Subcutaneous abdominal adipose tissue (tissue), 5 donors: ENCODE results near the gene LILRA6.
A peak's percentile ranks its signal among the peaks of the same experiment; 100 is the strongest.
"Not testable (repeated sequence)": the region's sequence is repeated elsewhere in the genome, so short reads cannot be mapped to it uniquely, and the experiment has no call there.

ENCODE experiments used
- H3K27ac ChIP-seq: one replicate; pipeline ENCODE4 v1.7.0; 2013; ENCODE audit warnings: low read depth, mild to moderate bottlenecking, inconsistent platforms, low read length, moderate library complexity
- H3K27me3 ChIP-seq, 5 donors: one replicate each; pipeline ENCODE4 v1.7.0; 2013; ENCODE audit warnings: low read length in 5 of 5, inconsistent platforms in 1 of 5; ENCODE audit not compliant: control insufficient read depth in 5 of 5, insufficient read depth in 4 of 5
- H3K36me3 ChIP-seq, 5 donors: one replicate each; pipeline ENCODE4 v1.7.0; 2013; ENCODE audit warnings: low read length in 5 of 5; ENCODE audit not compliant: control insufficient read depth in 5 of 5, insufficient read depth in 5 of 5
- H3K4me1 ChIP-seq, 5 donors: one replicate each; pipeline ENCODE4 v1.7.0; 2013; ENCODE audit warnings: low read length in 5 of 5, mild to moderate bottlenecking in 3 of 5, moderate library complexity in 1 of 5; ENCODE audit not compliant: control insufficient read depth in 5 of 5, insufficient read depth in 5 of 5
- H3K4me3 ChIP-seq, 5 donors: one replicate each; pipeline ENCODE4 v1.7.0; 2013; ENCODE audit warnings: low read length in 5 of 5, low read depth in 1 of 5
- H3K9ac ChIP-seq, 5 donors: one replicate each; pipeline ENCODE4 v1.7.0; 2013; ENCODE audit warnings: low read length in 5 of 5, mild to moderate bottlenecking in 4 of 5, moderate library complexity in 3 of 5
- H3K9me3 ChIP-seq, 5 donors: one replicate each; pipeline ENCODE4 v1.7.0; 2013; ENCODE audit warnings: low read length in 5 of 5; ENCODE audit not compliant: control insufficient read depth in 5 of 5
- donor health status: healthy.
- donor health status: healthy.
- donor health status: healthy.
- donor health status: healthy.
- donor health status: healthy.

LILRA6 gene

GRCh38 chr19:54242646-54243045 lies at the start of gene LILRA6:
Gene LILRA6 (minus strand): TSS chr19:54242790.
- H3K4me3 ChIP-seq, H3K9me3 ChIP-seq, H3K27ac ChIP-seq, H3K4me1 ChIP-seq, H3K9ac ChIP-seq, H3K36me3 ChIP-seq: not testable (repeated sequence)
- peaks cover 0 to 12% (median 4%) of the 10 kb centered on the region in 5 donors for H3K27me3 ChIP-seq

- not testable (repeated sequence) for H3K4me3 ChIP-seq, H3K27ac ChIP-seq, H3K27me3 ChIP-seq, H3K9me3 ChIP-seq, H3K36me3 ChIP-seq, H3K9ac ChIP-seq, H3K4me1 ChIP-seq
Measured at GRCh38 chr19:54289160-54289559, 46.6 kb upstream of the LILRA6 start.

- H3K36me3 ChIP-seq = no peaks in the 10 kb centered on the region
- no peak overlapping the region for H3K9ac ChIP-seq
- no peaks in the 10 kb centered on the region for H3K9me3 ChIP-seq
- H3K27ac ChIP-seq = no peak overlapping the region
- H3K4me3 ChIP-seq = no peak overlapping the region
- peaks cover 0 to 8% (median 0%) of the 10 kb centered on the region in 5 donors for H3K4me1 ChIP-seq
- H3K27me3 ChIP-seq = peaks cover 0 to 8% (median 0%) of the 10 kb centered on the region in 5 donors
Measured at GRCh38 chr19:54287456-54287855, 44.9 kb upstream of the LILRA6 start.

GRCh38 chr19:54286283-54286682 lies 43.7 kb upstream of the LILRA6 start:
- H3K27ac ChIP-seq, H3K27me3 ChIP-seq, H3K4me3 ChIP-seq, H3K36me3 ChIP-seq, H3K9me3 ChIP-seq, H3K9ac ChIP-seq: not testable (repeated sequence)
- H3K4me1 ChIP-seq = peaks cover 0 to 15% (median 0%) of the 10 kb centered on the region in 5 donors

- not testable (repeated sequence) for H3K9ac ChIP-seq, H3K36me3 ChIP-seq, H3K27me3 ChIP-seq, H3K4me3 ChIP-seq, H3K9me3 ChIP-seq, H3K27ac ChIP-seq
- H3K4me1 ChIP-seq = peaks cover 0 to 18% (median 0%) of the 10 kb centered on the region in 5 donors
Measured at GRCh38 chr19:54285427-54286056, 43.0 kb upstream of the LILRA6 start.

GRCh38 chr19:54282686-54283470 lies 40.3 kb upstream of the LILRA6 start:
- no peaks in the 10 kb centered on the region for H3K36me3 ChIP-seq
- no peak overlapping the region for H3K9ac ChIP-seq
- H3K4me3 ChIP-seq = no peak overlapping the region
- peaks cover 0 to 12% (median 6%) of the 10 kb centered on the region in 5 donors for H3K27me3 ChIP-seq
- no peaks in the 10 kb centered on the region for H3K9me3 ChIP-seq
- no peak overlapping the region for H3K27ac ChIP-seq
- H3K4me1 ChIP-seq = peaks cover 0 to 27% (median 5%) of the 10 kb centered on the region in 5 donors

- not testable (repeated sequence) for H3K9me3 ChIP-seq, H3K9ac ChIP-seq, H3K4me3 ChIP-seq, H3K36me3 ChIP-seq, H3K27ac ChIP-seq
- H3K27me3 ChIP-seq = peaks cover 0 to 13% (median 6%) of the 10 kb centered on the region in 5 donors
- peaks cover 0 to 27% (median 5%) of the 10 kb centered on the region in 5 donors for H3K4me1 ChIP-seq
Measured at GRCh38 chr19:54281729-54282075, 39.1 kb upstream of the LILRA6 start.

- Histone ChIP-seq H3K4me1 (peaks cover 0 to 27% (median 5%) of the 10 kb centered on the region in 5 donors), H3K36me3 (no peaks in the 10 kb centered on the region), H3K9me3 (no peaks in the 10 kb centered on the region), H3K4me3 (peak within 1 kb of the TSS in 4 of 5 donors; percentile 42 to 69 (median 52)), H3K27ac (no peak within 1 kb of the TSS), H3K27me3 (peaks cover 0 to 13% (median 6%) of the 10 kb centered on the region in 5 donors), H3K9ac (no peak within 1 kb of the TSS)
Measured at GRCh38 chr19:54281007-54281728, 38.6 kb upstream of the LILRA6 start, which contains the start of gene LILRB2. Gene LILRB2 (minus strand): TSS chr19:54281110. CDS start chr19:54280496, 614 bp downstream.

GRCh38 chr19:54280441-54280840 lies 37.9 kb upstream of the LILRA6 start:
- Histone ChIP-seq H3K4me1 (peaks cover 0 to 23% (median 5%) of the 10 kb centered on the region in 5 donors), H3K4me3 (peak overlapping the region in 4 of 5 donors; percentile 42 to 69 (median 52)), H3K27me3 (peaks cover 0 to 18% (median 9%) of the 10 kb centered on the region in 5 donors)
- H3K27ac ChIP-seq, H3K9me3 ChIP-seq, H3K9ac ChIP-seq, H3K36me3 ChIP-seq: not testable (repeated sequence)

GRCh38 chr19:54280025-54280424 lies 37.4 kb upstream of the LILRA6 start:
- not testable (repeated sequence) for H3K27ac ChIP-seq, H3K36me3 ChIP-seq, H3K9ac ChIP-seq, H3K9me3 ChIP-seq
- Histone ChIP-seq H3K4me3 (peak overlapping the region in 4 of 5 donors; percentile 11 to 69 (median 52)), H3K27me3 (peaks cover 0 to 18% (median 9%) of the 10 kb centered on the region in 5 donors), H3K4me1 (peaks cover 0 to 23% (median 5%) of the 10 kb centered on the region in 5 donors)
